ENCODE data around the gene MRAS. TPM values are rescaled to one million over a fixed set of nuclear protein-coding genes. Genes with fewer than 3 reads are reported as not detected.

MRAS gene
- total and polyA plus RNA-seq, 2 of the 4 experiments (the other 2 are of a cell fraction) = 59.3 to 60.6 TPM

DNA sequence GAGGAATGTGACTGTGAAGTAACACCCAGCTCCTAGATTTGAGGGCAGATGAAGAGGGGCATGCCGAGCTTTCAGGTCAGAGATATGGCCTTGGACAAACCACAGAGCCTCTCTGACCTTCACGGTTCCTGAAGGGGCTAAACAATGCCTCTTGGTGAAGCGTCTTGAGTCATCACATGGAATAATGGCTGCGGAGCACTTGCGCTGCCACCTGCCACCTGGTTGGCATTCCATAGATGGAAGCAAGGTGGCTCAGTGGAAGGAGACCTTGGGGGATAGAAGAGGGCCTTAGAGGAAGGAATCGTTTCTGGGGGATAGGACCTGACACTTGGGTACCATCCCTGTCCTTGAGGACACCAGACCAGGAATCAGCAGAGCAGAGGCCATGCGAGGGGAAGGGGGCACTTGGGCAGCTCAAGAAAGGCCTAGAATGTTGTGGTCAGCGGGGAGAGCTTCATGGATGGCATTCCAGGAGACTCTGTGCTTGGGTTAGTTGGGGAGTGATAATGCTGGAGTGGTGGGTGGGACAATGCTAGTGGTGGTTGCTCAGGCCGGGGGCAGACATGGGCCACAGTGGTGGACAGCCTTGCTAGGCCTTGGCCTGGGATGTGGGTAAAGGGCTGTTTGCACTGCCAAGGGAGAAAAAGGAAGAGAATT, 12.6 kb downstream of the MRAS start:
- dilution Hi-C loops (cut with HindIII; ENCODE audit: low sequenced_read_pairs, unreplicated experiment) (no loop called here), in situ Hi-C loops (cut with MboI; ENCODE audit: low sequenced_read_pairs) (no loop called here), intact Hi-C loops (cut with micrococcal nuclease) (no loop called here)
- ChIA-PET CTCF (no interaction called here), POLR2A (ENCODE audit: unreplicated experiment) (no interaction called here)
- H4K91ac ChIP-seq (ENCODE audit: insufficient read depth, low read depth, low read length) = no peak overlapping the region
- no peak overlapping the region for H3K27ac ChIP-seq (ENCODE audit: insufficient read depth, low read length)
- BruUV-seq (replicated peaks) = no TSS peak
- H2AK9ac ChIP-seq (replicated peaks; ENCODE audit: low read depth, low read length, poor library complexity) = no peak overlapping the region
- H3K14ac ChIP-seq (replicated peaks; ENCODE audit: low read depth, low read length) = no peak overlapping the region
- no peak overlapping the region for H2BK5ac ChIP-seq (ENCODE audit: low read depth, low read length, poor library complexity, severe bottlenecking)
- H3K9me1 ChIP-seq (ENCODE audit: insufficient read depth, low read length) = peaks cover 20% of the 10 kb centered on the region; the same call in 1 of the 2 replicates
- H3K18ac ChIP-seq (ENCODE audit: low read depth, low read length) = no peak overlapping the region
- TF ChIP-seq RFX5 (IDR thresholded peaks at IDR 0.05; ENCODE audit: low read depth, low read length) (no peak), FOS (IDR thresholded peaks at IDR 0.05; ENCODE audit: low read depth, low read length) (no peak), MAZ (IDR thresholded peaks at IDR 0.05; ENCODE audit: borderline replicate concordance, low read depth, low read length) (no peak), MAFK (IDR thresholded peaks at IDR 0.05; ENCODE audit: low read depth, low read length) (no peak), RCOR1 (IDR thresholded peaks at IDR 0.05; ENCODE audit: insufficient replicate concordance, low read length) (no peak), CHD1 (IDR thresholded peaks at IDR 0.05; ENCODE audit: low read depth, low read length) (no peak)
- TF ChIP-seq, protein P1, sequence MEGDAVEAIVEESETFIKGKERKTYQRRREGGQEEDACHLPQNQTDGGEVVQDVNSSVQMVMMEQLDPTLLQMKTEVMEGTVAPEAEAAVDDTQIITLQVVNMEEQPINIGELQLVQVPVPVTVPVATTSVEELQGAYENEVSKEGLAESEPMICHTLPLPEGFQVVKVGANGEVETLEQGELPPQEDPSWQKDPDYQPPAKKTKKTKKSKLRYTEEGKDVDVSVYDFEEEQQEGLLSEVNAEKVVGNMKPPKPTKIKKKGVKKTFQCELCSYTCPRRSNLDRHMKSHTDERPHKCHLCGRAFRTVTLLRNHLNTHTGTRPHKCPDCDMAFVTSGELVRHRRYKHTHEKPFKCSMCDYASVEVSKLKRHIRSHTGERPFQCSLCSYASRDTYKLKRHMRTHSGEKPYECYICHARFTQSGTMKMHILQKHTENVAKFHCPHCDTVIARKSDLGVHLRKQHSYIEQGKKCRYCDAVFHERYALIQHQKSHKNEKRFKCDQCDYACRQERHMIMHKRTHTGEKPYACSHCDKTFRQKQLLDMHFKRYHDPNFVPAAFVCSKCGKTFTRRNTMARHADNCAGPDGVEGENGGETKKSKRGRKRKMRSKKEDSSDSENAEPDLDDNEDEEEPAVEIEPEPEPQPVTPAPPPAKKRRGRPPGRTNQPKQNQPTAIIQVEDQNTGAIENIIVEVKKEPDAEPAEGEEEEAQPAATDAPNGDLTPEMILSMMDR (conservative IDR thresholded peaks at IDR 0.05; ENCODE audit: low read depth, low read length) = no peak
- H3K4me1 ChIP-seq (ENCODE audit: control insufficient read depth, insufficient read depth, low read length) = peaks cover 5% of the 10 kb centered on the region; the same call in 1 of the 2 replicates
- H4K8ac ChIP-seq (ENCODE audit: low read depth in 2 of 2, low read length in 2 of 2) = no peak overlapping the region
- ATAC-seq (ENCODE audit: low read depth) (no peak), DNase-seq (no peak)
- H3K4me3 ChIP-seq (ENCODE audit: insufficient read depth, low read depth, low read length) = no peak overlapping the region
- H3K23ac ChIP-seq (ENCODE audit: low read depth, low read length) = no peak overlapping the region
- no peak overlapping the region for H3K56ac ChIP-seq (ENCODE audit: extremely low read depth, insufficient read depth, low read length)
- H3K27me3 ChIP-seq (ENCODE audit: control insufficient read depth, insufficient read depth, low read length) = no peaks in the 10 kb centered on the region
- H2AFZ ChIP-seq (replicated peaks; ENCODE audit: low read length, poor library complexity) = no peak overlapping the region
- no peak overlapping the region for H2BK120ac ChIP-seq (ENCODE audit: low read depth, low read length)
- WGBS, 2 experiments (ENCODE audit: extremely low coverage in 2 of 2, insufficient read length in 1 of 2) = 83% methylated on average over 4 of the region's 9 CpGs; no CpG with 5 or more reads in 1 of the 2 experiments
- no peak overlapping the region for H2AK5ac ChIP-seq (ENCODE audit: low read depth, low read length)
- H3K9ac ChIP-seq (ENCODE audit: low read depth, low read length) = no peak overlapping the region
- peaks cover 3% of the 10 kb centered on the region; the same call in 1 of the 2 replicates for H3K36me3 ChIP-seq (ENCODE audit: control insufficient read depth, insufficient read depth, low read length)
- peaks cover 14 to 55% of the 10 kb centered on the region in 2 experiments for H3K79me1 ChIP-seq (ENCODE audit: low read depth in 1 of 2, low read length in 2 of 2)
- peaks cover 12% of the 10 kb centered on the region for H4K20me1 ChIP-seq (ENCODE audit: insufficient read depth, low read length)
- no peak overlapping the region for H2BK15ac ChIP-seq (ENCODE audit: low read depth, low read length)
- no peak overlapping the region for H3K4me2 ChIP-seq (ENCODE audit: low read depth, low read length)
- H2BK20ac ChIP-seq (ENCODE audit: low read depth, low read length) = no peak overlapping the region
- no peak overlapping the region for H4K5ac ChIP-seq (ENCODE audit: low read depth, low read length)
- no peaks in the 10 kb centered on the region for H3K9me3 ChIP-seq (ENCODE audit: control insufficient read depth, insufficient read depth, low read length)
- H3K4ac ChIP-seq (ENCODE audit: low read depth, low read length) = no peak overlapping the region
